Stomach (tissue), 9 donors: Measurements from ENCODE around the gene GCNT2. TPM values are rescaled to one million over a fixed set of nuclear protein-coding genes. Genes with fewer than 3 reads are reported as not detected.
A peak's percentile ranks its signal among the peaks of the same experiment; 100 is the strongest.
"Not testable (repeated sequence)": the region's sequence is repeated elsewhere in the genome, so short reads cannot be mapped to it uniquely, and the experiment has no call there.

Experiments used
- DNase-seq, 2 donors: peaks; one replicate each; pipeline versions ENCODE4 v3.0.0 to v3.0.0-alpha.2; 2013 to 2019
- H3K27ac ChIP-seq, 5 donors: fragments of 200-600 bp in 4 of 5; sonication (generic) in 4 of 5; one replicate each; pipeline ENCODE4 v1.5.1; 2013 to 2019; ENCODE audit warnings: mild to moderate bottlenecking in 1 of 5, moderate library complexity in 1 of 5
- H3K27me3 ChIP-seq, 3 donors: fragments of 200-600 bp; sonication (generic); one replicate each; pipeline ENCODE4 v1.5.1; 2017 to 2019; ENCODE audit warnings: mixed run types in 1 of 3
- H3K36me3 ChIP-seq, 4 donors: fragments of 200-600 bp; sonication (generic); 1 replicate in 3 of 4; 2 replicates in 1 of 4; pipeline ENCODE4 v1.5.1; 2016 to 2019
- H3K4me1 ChIP-seq, 4 donors: fragments of 200-600 bp; sonication (generic); one replicate each; pipeline ENCODE4 v1.5.1; 2016 to 2019
- H3K4me3 ChIP-seq, 4 donors: fragments of 200-600 bp; sonication (generic) in 3 of 4; one replicate each; pipeline ENCODE4 v1.5.1; 2016 to 2019; ENCODE audit warnings: mild to moderate bottlenecking in 1 of 4
- H3K9me3 ChIP-seq, 4 donors: fragments of 200-600 bp; sonication (generic); one replicate each; pipeline ENCODE4 v1.5.1; 2016 to 2019
- EP300 ChIP-seq: sonication (generic); formaldehyde crosslinking; IDR thresholded peaks from one replicate; pipeline ENCODE4 v1.6.1; 2017; ENCODE audit warnings: antibody characterized with exemption
- POLR2A ChIP-seq, 4 donors: fragments of 450-650 bp; IDR thresholded peaks; one replicate each; pipeline ENCODE4 v1.6.1; 2016; ENCODE audit warnings: antibody characterized with exemption in 4 of 4, control low read depth in 2 of 4, mild to moderate bottlenecking in 1 of 4, moderate library complexity in 1 of 4
- POLR2AphosphoS5 ChIP-seq, 3 donors: sonication (generic); formaldehyde crosslinking; IDR thresholded peaks; one replicate each; pipeline ENCODE4 v1.6.1; 2016; ENCODE audit warnings: antibody characterized with exemption in 3 of 3
- WGBS, 5 donors: extraction: QIAGEN DNeasy Blood & Tissue Kit in 3 of 5; methylation state at CpG; one replicate each; pipeline versions ENCODE4 v1.1.5 to v1.1.7; 2013 to 2018; 5-methylcytosine and 5-hydroxymethylcytosine counted together
- intact Hi-C: fragments of 100-400 bp; cut with DNase I; formaldehyde crosslinking; loops from one replicate; pipeline ENCODE4 v1.15.1; 2023; ENCODE audit warnings: low total_unique reads
- polyA plus RNA-seq, 3 donors: library from polyadenylated mRNA; stranded (reverse); fragments of 200-250 nt; gene quantifications; one replicate each; pipeline ENCODE4 v1.2.3, GENCODE V29; 2013
- total RNA-seq, 5 donors: library from RNA; depleted of rRNA; stranded (reverse); fragments of >200 nt; gene quantifications; one replicate each; pipeline versions ENCODE4 v1.1.0 to v1.2.3, GENCODE V29; 2014 to 2016
- TF ChIP-seq, protein P1 (sequence below), 7 experiments: fragments of 450-650 bp in 4 of 7; fragments of 200-600 bp in 3 of 7; sonication (generic) in 3 of 7; IDR thresholded peaks; one replicate each; pipeline ENCODE4 v1.5.1; 2016 to 2019; ENCODE audit warnings: antibody characterized with exemption in 7 of 7, control low read depth in 2 of 7, mild to moderate bottlenecking in 1 of 7
- donor health status: healthy with polysubstance abuse.
- donor health status: Bipolar disorder and iron deficiency.
- donor health status: healthy.

The GCNT2 gene
- total and polyA plus RNA-seq, 8 donors = 4.5 to 132 (median 29.7) TPM

- H3K4me3 ChIP-seq = peak overlapping the region; percentile 4 to 33 (median 12)
- peak; percentile 57 to 82 for DNase-seq
Observed at GRCh38 chr6:10522929-10523573, 1.9 kb downstream of the GCNT2 start.

DNA sequence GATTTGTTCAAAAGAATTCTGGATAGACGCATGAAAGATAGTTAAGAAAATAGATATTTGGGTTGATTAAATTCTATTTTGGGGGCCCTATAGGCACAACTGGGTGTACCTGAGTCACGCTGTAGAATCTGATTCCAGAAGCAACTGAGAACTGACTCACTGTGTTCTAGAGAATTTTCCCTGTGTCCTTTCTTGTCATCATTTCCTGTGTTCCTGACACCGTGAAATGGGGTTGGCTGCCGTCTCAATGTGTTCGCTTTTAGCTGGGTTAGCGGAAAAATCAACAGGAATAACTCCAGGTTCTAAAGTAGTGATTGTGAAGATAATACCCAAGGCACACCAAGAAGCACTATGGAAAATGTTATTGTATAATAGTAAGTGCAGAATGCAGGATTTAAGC, 5.0 kb downstream of the GCNT2 start:
- intact Hi-C loops = no loop called here
- WGBS, 5 donors = 50 to 70% (median 59%) methylated on average over 6 of the region's 6 CpGs
- H3K27ac ChIP-seq = peak overlapping the region in 4 of 5 donors; percentile 29 to 87 (median 70)

More at GRCh38 chr6:10522929-10523573, 1.9 kb downstream of the GCNT2 start:
- intact Hi-C loops = no loop called here
- Histone ChIP-seq H3K27ac (peak overlapping the region; percentile 81 to 89 (median 85)), H3K27me3 (no peaks in the 10 kb centered on the region), H3K36me3 (no peaks in the 10 kb centered on the region), H3K9me3 (no peaks in the 10 kb centered on the region), H3K4me1 (peaks cover 17 to 67% (median 38%) of the 10 kb centered on the region in 4 donors)
- TF ChIP-seq POLR2AphosphoS5 (IDR thresholded peaks at IDR 0.05) (peak; percentile 17 to 55 (median 47)), POLR2A (IDR thresholded peaks at IDR 0.05) (no peak)
- 37 to 67% (median 45%) methylated on average over 21 of the region's 21 CpGs for WGBS, 5 donors

DNA sequence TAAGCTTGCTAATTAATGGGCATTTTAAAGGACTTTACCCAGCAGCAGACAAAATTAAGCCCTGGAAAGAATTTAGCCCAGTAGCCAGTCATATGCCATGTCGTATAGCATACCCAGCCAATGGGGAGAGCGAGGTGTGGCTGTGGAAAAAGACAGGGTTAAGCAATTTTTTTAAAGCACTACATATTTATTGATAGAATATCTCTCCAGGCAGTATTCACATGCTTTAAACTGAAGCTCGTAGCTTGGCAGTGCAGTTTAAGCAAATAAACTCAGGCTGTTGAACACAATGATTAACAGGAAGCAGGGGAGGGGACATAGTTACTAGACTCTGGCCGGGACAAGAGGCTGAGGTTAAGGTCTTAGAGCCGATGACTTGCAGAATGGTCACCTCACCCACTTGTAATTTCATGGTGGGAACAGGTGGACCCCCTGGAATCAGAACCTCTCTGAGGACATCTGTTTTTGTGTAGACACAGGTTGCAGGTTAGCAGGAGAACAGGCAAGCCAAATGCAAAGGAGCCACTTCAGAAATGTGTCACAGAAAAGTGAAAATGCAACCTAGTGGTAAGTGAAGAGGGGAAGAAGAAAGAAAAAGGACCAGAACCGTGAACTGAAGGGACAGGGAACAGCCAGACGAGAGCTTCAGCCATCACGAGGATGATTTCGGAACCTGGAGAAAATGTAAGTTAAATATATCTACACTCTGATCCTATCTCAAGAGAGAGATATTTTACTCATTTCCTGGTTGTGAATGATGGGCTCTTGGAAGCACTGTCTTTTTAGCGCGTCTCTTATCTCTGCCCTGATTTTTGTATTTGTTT, 7.2 kb downstream of the GCNT2 start:
- H3K27ac ChIP-seq = peak overlapping the region; percentile 83 to 89 (median 87)
- intact Hi-C loops = no loop called here
- H3K4me3 ChIP-seq = peak overlapping the region; percentile 37 to 47 (median 38)
- 4 to 23% (median 15%) methylated on average over 11 of the region's 11 CpGs for WGBS, 5 donors
- TF ChIP-seq POLR2A (IDR thresholded peaks at IDR 0.05) (peak in 2 of 4 donors; percentile 65 to 85), EP300 (no peak), POLR2AphosphoS5 (IDR thresholded peaks at IDR 0.05) (peak in 2 of 3 donors; percentile 85 to 88)
- TF ChIP-seq, protein P1, sequence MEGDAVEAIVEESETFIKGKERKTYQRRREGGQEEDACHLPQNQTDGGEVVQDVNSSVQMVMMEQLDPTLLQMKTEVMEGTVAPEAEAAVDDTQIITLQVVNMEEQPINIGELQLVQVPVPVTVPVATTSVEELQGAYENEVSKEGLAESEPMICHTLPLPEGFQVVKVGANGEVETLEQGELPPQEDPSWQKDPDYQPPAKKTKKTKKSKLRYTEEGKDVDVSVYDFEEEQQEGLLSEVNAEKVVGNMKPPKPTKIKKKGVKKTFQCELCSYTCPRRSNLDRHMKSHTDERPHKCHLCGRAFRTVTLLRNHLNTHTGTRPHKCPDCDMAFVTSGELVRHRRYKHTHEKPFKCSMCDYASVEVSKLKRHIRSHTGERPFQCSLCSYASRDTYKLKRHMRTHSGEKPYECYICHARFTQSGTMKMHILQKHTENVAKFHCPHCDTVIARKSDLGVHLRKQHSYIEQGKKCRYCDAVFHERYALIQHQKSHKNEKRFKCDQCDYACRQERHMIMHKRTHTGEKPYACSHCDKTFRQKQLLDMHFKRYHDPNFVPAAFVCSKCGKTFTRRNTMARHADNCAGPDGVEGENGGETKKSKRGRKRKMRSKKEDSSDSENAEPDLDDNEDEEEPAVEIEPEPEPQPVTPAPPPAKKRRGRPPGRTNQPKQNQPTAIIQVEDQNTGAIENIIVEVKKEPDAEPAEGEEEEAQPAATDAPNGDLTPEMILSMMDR (IDR thresholded peaks at IDR 0.05) = no peak
- H3K9me3 ChIP-seq = no peaks in the 10 kb centered on the region
- no peaks in the 10 kb centered on the region for H3K27me3 ChIP-seq
- H3K4me1 ChIP-seq = peaks cover 7 to 69% (median 19%) of the 10 kb centered on the region in 4 donors
- no peaks in the 10 kb centered on the region for H3K36me3 ChIP-seq
- peak; percentile 74 to 79 for DNase-seq

More for the DNA sequence above, 5.0 kb downstream of the GCNT2 start:
- H3K4me1 ChIP-seq = peaks cover 0 to 58% (median 33%) of the 10 kb centered on the region in 4 donors
- no peaks in the 10 kb centered on the region for H3K9me3 ChIP-seq
- H3K36me3 ChIP-seq = no peaks in the 10 kb centered on the region
- no peak overlapping the region for H3K4me3 ChIP-seq
- no peaks in the 10 kb centered on the region for H3K27me3 ChIP-seq
- TF ChIP-seq EP300 (no peak), POLR2AphosphoS5 (IDR thresholded peaks at IDR 0.05) (peak in 1 of 3 donors; percentile 23), POLR2A (IDR thresholded peaks at IDR 0.05) (no peak)
- peak in 1 of 2 donors; percentile 36 for DNase-seq

DNA sequence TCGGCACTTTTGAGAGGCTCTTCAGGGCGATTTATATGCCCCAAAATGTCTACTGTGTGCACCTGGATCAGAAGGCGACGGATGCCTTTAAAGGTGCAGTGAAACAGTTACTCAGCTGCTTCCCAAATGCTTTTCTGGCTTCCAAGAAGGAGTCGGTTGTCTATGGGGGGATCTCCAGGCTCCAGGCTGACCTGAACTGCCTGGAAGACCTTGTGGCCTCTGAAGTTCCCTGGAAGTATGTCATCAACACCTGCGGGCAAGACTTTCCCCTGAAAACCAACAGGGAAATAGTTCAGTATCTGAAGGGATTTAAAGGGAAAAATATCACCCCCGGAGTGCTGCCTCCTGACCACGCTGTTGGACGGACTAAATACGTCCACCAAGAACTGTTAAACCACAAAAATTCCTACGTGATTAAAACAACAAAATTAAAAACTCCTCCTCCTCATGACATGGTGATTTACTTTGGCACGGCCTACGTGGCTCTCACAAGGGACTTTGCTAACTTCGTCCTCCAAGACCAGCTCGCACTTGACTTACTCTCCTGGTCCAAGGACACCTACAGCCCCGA, 8.2 kb downstream of the GCNT2 start:
- Histone ChIP-seq H3K27ac (peak overlapping the region; percentile 83 to 89 (median 87)), H3K9me3 (no peaks in the 10 kb centered on the region), H3K4me3 (peak overlapping the region; percentile 37 to 47 (median 38)), H3K27me3 (no peaks in the 10 kb centered on the region), H3K4me1 (peaks cover 9 to 72% (median 19%) of the 10 kb centered on the region in 4 donors), H3K36me3 (no peaks in the 10 kb centered on the region)
- 19 to 48% (median 35%) methylated on average over 15 to 16 of the region's 16 CpGs for WGBS, 5 donors
- peak in 2 of 3 donors; percentile 58 to 82 for TF ChIP-seq POLR2AphosphoS5 (IDR thresholded peaks at IDR 0.05)
- no peak for TF ChIP-seq POLR2A (IDR thresholded peaks at IDR 0.05)
- peak; percentile 31 to 71 for DNase-seq
- intact Hi-C loops = no loop called here

DNA sequence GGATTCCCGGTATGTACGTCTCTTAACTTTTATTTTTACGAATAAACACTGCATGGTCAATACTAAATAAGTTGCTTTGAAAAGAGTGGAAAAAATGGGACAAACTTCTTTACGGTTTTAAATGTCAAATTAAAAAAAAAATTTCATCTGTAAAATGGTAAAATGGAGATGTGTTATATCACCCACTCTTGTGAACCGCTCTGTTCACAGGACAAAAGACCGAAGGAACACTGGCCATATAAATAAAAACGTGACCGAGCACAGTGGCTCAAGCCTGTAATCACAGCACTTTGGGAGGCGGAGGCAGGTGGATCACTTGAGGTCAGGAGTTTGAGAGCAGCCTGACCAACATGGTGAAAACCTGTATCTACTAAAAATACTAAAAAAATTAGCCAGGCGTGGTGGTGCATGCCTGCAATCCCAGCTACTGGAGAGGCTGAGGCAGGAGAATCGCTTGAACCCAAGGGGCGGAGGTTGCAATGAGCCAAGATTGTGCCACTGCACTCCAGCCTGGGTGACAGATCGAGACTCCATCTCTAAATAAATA, 8.8 kb downstream of the GCNT2 start:
- peak overlapping the region; percentile 37 to 47 (median 38) for H3K4me3 ChIP-seq
- DNase-seq, intact Hi-C loops, H3K9me3 ChIP-seq, H3K36me3 ChIP-seq, H3K27me3 ChIP-seq: not testable (repeated sequence)
- 38 to 72% (median 47%) methylated on average over 13 of the region's 13 CpGs for WGBS, 5 donors
- H3K27ac ChIP-seq = peak overlapping the region; percentile 83 to 89 (median 87)
- H3K4me1 ChIP-seq = peaks cover 6 to 73% (median 24%) of the 10 kb centered on the region in 4 donors

DNA sequence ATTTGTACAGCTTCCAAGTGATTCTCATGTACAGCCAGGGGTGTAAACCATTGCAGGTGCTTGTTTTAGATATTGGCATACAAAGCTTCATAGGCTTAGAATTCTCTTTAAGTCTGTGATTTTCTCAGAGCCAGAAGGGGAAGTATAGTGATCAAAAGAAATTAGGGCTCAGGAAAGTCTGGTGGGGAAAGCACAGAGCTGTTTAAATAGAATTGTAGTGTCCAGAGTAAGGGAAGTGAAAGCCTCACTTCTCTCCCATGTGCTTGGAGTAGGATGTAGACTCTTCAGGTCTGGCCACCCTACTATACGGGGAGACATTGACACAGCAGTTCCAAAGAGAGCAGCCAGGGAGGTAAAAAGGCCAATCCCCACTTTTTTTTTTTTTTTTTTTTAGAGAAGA, 10.4 kb downstream of the GCNT2 start:
- DNase-seq = peak in 1 of 2 donors; percentile 28
- 21 to 54% (median 36%) methylated on average over 1 of the region's 1 CpG for WGBS, 5 donors
- TF ChIP-seq EP300 = no peak
- no peak for TF ChIP-seq POLR2A (IDR thresholded peaks at IDR 0.05)
- TF ChIP-seq, protein P1 (IDR thresholded peaks at IDR 0.05) = no peak
- no peak for TF ChIP-seq POLR2AphosphoS5 (IDR thresholded peaks at IDR 0.05)
- Histone ChIP-seq H3K27me3 (no peaks in the 10 kb centered on the region), H3K9me3 (no peaks in the 10 kb centered on the region), H3K4me1 (peaks cover 0 to 79% (median 30%) of the 10 kb centered on the region in 4 donors), H3K27ac (peak overlapping the region in 4 of 5 donors; percentile 36 to 83 (median 48)), H3K36me3 (no peaks in the 10 kb centered on the region), H3K4me3 (peak overlapping the region; percentile 37 to 47 (median 38))
- intact Hi-C loops = no loop called here
